Measurements from ENCODE around the gene KLK13.

DNA sequence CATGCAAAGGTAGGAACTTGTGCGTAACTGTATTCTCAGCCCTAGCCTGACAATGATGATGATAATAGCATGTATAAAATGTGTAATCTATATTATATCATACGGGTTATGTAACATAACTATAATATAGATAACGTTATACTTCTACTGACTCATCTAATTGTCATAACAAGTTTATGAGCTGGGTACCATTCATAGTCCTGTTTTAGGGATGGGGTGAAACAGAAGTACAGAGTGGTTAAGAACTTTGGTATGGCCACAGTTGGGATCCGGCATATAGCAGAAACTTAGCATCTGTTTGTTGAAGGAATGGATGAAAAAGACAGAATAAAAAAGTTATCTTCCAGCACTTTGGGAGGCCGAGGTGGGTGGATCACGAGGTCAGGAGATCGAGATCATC lies 38.1 kb upstream of the KLK13 start:
- TF ChIP-seq TAF1 (IDR thresholded peaks at IDR 0.05; ENCODE audit: borderline replicate concordance, low read depth, low read length) (no peak), RAD21 (IDR thresholded peaks at IDR 0.05; ENCODE audit: low read length) (no peak), MXI1 (IDR thresholded peaks at IDR 0.05; ENCODE audit: low read depth, low read length) (no peak), SIN3A (IDR thresholded peaks at IDR 0.05; ENCODE audit: borderline replicate concordance, low read depth, low read length) (no peak), POLR2AphosphoS5 (IDR thresholded peaks at IDR 0.05; ENCODE audit: low read depth, low read length) (no peak), EZH2phosphoT487 (IDR thresholded peaks at IDR 0.05; ENCODE audit: borderline replicate concordance, low read depth) (no peak), RXRA (IDR thresholded peaks at IDR 0.05; ENCODE audit: borderline replicate concordance, low read depth) (no peak), SMC3 (IDR thresholded peaks at IDR 0.05; ENCODE audit: low read depth, low read length) (no peak)
- TF ChIP-seq, protein P1, sequence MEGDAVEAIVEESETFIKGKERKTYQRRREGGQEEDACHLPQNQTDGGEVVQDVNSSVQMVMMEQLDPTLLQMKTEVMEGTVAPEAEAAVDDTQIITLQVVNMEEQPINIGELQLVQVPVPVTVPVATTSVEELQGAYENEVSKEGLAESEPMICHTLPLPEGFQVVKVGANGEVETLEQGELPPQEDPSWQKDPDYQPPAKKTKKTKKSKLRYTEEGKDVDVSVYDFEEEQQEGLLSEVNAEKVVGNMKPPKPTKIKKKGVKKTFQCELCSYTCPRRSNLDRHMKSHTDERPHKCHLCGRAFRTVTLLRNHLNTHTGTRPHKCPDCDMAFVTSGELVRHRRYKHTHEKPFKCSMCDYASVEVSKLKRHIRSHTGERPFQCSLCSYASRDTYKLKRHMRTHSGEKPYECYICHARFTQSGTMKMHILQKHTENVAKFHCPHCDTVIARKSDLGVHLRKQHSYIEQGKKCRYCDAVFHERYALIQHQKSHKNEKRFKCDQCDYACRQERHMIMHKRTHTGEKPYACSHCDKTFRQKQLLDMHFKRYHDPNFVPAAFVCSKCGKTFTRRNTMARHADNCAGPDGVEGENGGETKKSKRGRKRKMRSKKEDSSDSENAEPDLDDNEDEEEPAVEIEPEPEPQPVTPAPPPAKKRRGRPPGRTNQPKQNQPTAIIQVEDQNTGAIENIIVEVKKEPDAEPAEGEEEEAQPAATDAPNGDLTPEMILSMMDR (IDR thresholded peaks at IDR 0.05) = no peak

Measured in SK-N-SH (cell line).